Erythroblast (primary cell): ENCODE measurements around the gene DCAF8.

Source experiments
- GATA1 ChIP-seq: IDR thresholded peaks from 2 replicates; pipeline ENCODE4 v1.6.1; 2011; ENCODE audit warnings: low read depth, mild to moderate bottlenecking, control low read depth, low read length, moderate library complexity
- POLR2A ChIP-seq: IDR thresholded peaks from 2 replicates; pipeline ENCODE4 v1.6.1; 2011; ENCODE audit warnings: mild to moderate bottlenecking, low read length

GRCh38 chr1:160282807-160283206 is 20.5 kb upstream of the DCAF8 start:
- no peak for TF ChIP-seq POLR2A
- no peak for TF ChIP-seq GATA1
